AG09319 (cell line): ENCODE data around the gene ODAM.
"Not testable (repeated sequence)": the region's sequence is repeated elsewhere in the genome, so short reads cannot be mapped to it uniquely, and the experiment has no call there.

Source experiments
- DNase-seq: peaks from one replicate; pipeline ENCODE4 v3.0.0-alpha.2; 2010; ENCODE audit warnings: low read depth; ENCODE audit errors: extremely low read depth
- CTCF ChIP-seq: IDR thresholded peaks from 2 replicates; pipeline ENCODE4 v1.5.1; 2011; ENCODE audit warnings: low read depth, mild to moderate bottlenecking, inconsistent platforms, low read length, moderate library complexity

Gene ODAM

GRCh38 chr4:70236125-70236524 lies 40.6 kb downstream of the ODAM start:
- DNase-seq = no peak
- no peak for TF ChIP-seq CTCF

GRCh38 chr4:70239131-70239883 lies 43.8 kb downstream of the ODAM start:
- no peak for TF ChIP-seq CTCF
- DNase-seq = no peak

GRCh38 chr4:70239884-70240591 lies 44.5 kb downstream of the ODAM start:
- TF ChIP-seq CTCF = no peak
- no peak for DNase-seq

GRCh38 chr4:70242297-70242696 lies 46.8 kb downstream of the ODAM start, which contains the start of gene CSN3:
TSS of gene CSN3 (plus strand) at chr4:70242597. CDS start at chr4:70244820, 2,223 bp downstream.
- DNase-seq = not testable (repeated sequence)

- DNase-seq = no peak
- no peak for TF ChIP-seq CTCF
Observed at GRCh38 chr4:70243091-70243490, 47.6 kb downstream of the ODAM start.

GRCh38 chr4:70251250-70251944 lies 55.9 kb downstream of the ODAM start:
- no peak for DNase-seq
- no peak for TF ChIP-seq CTCF

- DNase-seq = no peak
- TF ChIP-seq CTCF = no peak
Observed at GRCh38 chr4:70251945-70252277, 56.4 kb downstream of the ODAM start.
